ENCODE data around the gene MAGI3. TPM values are rescaled to one million over a fixed set of nuclear protein-coding genes. Genes with fewer than 3 reads are reported as not detected.

MAGI3 gene
- total RNA-seq, 2 donors from 2014 or later, result 6.3 to 8.4 TPM

DNA sequence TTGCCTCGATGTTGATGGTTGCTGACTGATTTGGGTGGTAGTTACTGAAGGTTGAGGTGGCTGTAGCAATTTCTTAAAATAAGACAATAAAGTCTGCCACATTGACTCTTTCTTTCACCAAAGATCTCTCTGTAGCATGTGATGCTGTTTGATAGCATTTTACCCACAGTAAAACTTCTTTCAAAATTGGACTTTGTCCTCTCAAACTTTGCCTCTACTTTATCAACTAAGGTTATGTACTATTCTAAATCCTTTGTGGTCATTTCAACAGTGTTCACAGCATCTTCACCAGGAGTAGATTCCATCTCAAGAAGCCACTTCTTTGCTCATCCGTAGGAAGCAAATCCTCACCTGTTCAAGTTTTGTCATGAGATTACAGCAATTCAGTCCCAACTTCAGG lies 275.8 kb downstream of the MAGI3 start:
- no peak overlapping the region for H3K27ac Mint-ChIP-seq
- DNase-seq (ENCODE audit: low spot score in 2 of 2) (no peak), ATAC-seq (no peak)
- no peaks in the 10 kb centered on the region for H3K9me3 Mint-ChIP-seq
- H3K36me3 Mint-ChIP-seq, result no peaks in the 10 kb centered on the region

DNA sequence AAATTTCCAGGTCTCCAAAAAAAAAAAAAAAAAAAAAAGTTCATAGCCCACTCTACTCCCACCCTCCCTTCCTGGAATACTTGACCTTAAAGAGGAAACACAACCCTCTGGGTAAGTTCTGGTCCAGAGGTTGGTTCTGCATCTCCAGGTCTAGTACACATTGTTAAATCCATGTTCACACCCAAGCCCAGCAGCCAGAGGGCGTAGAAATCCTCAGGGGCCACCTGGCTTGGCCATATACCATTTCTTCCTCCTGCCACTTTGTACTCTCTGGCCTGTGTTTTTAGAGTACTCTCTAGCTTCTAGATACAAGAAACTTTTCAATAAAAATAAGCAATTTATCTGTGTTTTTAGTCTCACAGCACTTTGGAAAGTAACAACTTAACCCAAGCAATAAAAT lies 279.7 kb downstream of the MAGI3 start:
- no peak for DNase-seq (ENCODE audit: low spot score in 2 of 2)
- no peaks in the 10 kb centered on the region for H3K36me3 Mint-ChIP-seq
- no peaks in the 10 kb centered on the region for H3K9me3 Mint-ChIP-seq
- no peak for ATAC-seq
- H3K27ac Mint-ChIP-seq, result no peak overlapping the region

DNA sequence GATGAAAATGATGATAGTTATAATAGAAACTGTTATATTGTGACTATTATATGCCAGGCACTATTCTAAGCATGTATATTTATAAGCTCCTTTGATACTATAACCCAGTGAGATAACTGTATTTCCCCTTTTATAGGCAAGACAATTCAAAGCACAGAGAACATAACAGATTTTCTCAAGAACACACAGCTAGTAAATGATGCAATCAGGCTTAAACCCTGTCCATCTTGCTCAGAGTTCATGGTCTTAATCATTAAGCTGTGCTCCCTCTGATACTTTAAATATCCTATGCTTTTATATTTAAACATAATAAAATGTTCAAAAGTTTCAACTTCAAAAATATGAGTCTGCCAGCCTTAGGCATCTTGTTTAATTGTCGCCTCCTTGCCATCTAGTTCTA lies 280.3 kb downstream of the MAGI3 start:
- ATAC-seq (no peak), DNase-seq (ENCODE audit: low spot score in 2 of 2) (no peak)
- Mint-ChIP-seq H3K9me3 (no peaks in the 10 kb centered on the region), H3K27ac (no peak overlapping the region), H3K36me3 (no peaks in the 10 kb centered on the region)

DNA sequence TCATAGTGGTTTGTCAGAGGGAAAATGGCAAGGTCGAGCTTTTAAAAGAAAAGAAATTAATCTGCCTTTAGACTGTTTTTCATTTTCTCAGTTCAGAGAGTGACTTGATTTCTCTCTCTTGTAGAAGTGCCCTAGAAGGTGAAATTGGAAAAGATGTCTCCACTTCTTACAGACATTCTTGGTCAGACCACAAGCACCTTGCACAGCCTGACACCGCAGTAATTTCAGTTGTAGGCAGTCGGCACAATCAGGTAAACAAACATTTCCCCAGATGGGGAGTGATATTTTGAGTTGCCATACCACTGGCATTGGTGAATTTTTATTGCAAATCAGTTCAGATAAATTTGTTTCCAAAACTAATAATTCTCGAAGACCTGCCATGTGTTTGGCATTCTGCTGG lies 282.2 kb downstream of the MAGI3 start:
- no peaks in the 10 kb centered on the region for H3K36me3 Mint-ChIP-seq
- no peak for DNase-seq (ENCODE audit: low spot score in 2 of 2)
- H3K27ac Mint-ChIP-seq, result no peak overlapping the region
- no peak for ATAC-seq
- H3K9me3 Mint-ChIP-seq, result no peaks in the 10 kb centered on the region

DNA sequence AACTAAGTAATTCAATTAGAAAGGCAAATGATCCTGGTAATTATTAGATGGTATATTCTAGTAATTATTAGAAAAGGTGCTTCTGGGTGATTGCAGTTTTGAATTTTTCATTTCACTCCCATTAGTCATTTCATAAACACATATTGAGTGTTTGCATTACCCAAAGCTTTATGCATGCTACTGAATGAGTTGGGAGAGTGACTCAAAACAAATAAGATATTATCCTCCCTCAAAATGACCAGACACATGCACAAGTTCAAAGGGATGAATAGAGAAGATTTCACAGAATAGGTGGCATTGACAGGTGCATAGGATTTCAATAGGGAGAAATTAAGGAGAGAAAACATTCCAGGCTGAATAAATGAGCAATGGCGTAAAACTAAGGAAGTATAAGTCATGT lies 284.3 kb downstream of the MAGI3 start:
- no peaks in the 10 kb centered on the region for H3K9me3 Mint-ChIP-seq
- no peaks in the 10 kb centered on the region for H3K36me3 Mint-ChIP-seq
- DNase-seq (ENCODE audit: low spot score in 2 of 2), result no peak
- peak in 1 of 2 donors; percentile 38 for ATAC-seq
- peak overlapping the region in 1 of 2 donors; percentile 1 for H3K27ac Mint-ChIP-seq

DNA sequence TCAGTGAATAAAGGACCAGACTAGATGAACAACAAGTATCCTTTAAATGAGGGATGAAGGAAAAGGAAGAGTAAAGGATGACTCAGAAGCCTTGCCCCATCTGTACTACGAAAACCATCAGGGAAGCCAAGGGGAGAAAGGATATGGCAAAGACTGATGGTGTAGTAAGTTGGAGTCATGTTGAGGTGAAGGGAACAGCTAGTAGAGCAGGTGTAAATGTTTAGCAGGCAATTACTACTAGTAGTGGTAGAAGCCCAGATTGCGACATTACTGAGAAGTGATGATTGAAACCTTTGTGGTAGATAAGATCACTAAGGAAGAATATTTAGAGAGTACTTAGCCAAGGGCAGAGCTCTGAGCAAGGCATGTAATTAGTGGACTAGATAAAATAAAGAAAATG lies 285.0 kb downstream of the MAGI3 start:
- ATAC-seq, result peak; percentile 20 to 28

DNA sequence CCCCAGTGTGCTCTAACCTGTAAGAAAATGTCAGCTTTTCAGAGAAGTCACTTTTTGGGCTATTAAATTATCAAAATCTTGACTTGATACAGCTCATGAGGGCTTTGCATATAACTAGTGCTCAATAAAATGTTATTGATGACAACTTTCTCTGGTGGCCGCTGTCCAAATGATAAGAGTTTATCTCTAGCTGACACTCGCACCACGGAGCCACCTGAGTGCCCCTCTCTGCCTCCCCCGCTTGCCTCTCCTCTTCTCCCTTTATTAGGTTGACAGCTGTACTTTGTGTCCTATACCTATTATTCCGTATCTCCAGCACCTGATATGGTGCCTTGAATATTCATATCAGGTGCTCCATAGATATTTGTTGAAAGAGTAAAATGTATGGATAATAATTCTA lies 286.2 kb downstream of the MAGI3 start:
- H3K27ac Mint-ChIP-seq, result no peak overlapping the region
- H3K36me3 Mint-ChIP-seq, result no peaks in the 10 kb centered on the region
- H3K9me3 Mint-ChIP-seq, result no peaks in the 10 kb centered on the region
- DNase-seq (ENCODE audit: low spot score in 2 of 2), result no peak
- no peak for ATAC-seq

More for the DNA sequence above, 285.0 kb downstream of the MAGI3 start:
- no peaks in the 10 kb centered on the region for H3K36me3 Mint-ChIP-seq
- no peak for DNase-seq (ENCODE audit: low spot score in 2 of 2)
- H3K9me3 Mint-ChIP-seq, result no peaks in the 10 kb centered on the region
- H3K27ac Mint-ChIP-seq, result peak overlapping the region in 1 of 2 donors; percentile 1

DNA sequence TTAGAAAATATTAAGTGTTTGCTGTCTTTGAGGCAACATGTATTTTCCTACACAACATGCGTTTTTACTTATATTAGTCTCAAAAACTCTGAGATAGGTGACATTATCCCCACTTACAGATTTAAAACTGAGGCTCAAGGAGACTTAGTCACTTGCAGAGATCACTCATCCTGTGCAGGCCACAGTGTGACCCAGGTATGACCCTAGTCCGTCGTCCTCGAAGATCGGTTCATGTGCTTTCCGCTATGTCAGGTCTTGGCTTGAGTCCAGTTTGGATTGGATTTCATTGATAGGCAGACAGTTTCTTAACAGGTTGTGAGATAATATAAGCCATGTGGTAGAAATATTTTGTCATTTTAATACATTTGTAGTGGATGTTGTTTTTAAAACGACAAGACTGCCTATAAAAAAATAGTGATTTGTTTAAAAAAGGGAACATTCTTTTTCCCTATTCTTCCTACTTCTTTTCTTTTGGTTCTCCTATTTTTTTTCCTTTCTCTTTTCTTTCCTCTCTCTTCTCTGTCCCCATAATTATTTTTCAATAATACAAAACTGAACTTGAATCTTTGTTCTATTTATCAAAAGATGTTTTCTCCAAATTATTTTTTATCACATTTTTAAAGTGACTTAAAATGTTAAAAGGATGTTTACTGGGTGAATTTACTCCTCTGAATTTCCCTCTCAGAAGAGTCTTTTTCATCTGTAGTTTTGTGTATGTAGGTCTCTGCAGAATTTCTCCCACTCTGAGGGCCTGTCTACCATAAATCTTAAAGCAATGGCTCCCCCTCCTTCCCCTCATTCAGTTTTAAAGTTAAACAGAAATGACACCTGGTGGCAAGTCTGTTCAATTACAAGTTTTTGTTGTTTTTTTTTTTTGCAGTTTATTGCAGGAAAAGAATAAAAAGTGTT lies 287.2 kb downstream of the MAGI3 start:
- ATAC-seq (peak in 1 of 2 donors; percentile 35), DNase-seq (ENCODE audit: low spot score in 2 of 2) (no peak)
- H3K9me3 Mint-ChIP-seq, result no peaks in the 10 kb centered on the region
- no peak overlapping the region for H3K27ac Mint-ChIP-seq
- no peaks in the 10 kb centered on the region for H3K36me3 Mint-ChIP-seq

DNA sequence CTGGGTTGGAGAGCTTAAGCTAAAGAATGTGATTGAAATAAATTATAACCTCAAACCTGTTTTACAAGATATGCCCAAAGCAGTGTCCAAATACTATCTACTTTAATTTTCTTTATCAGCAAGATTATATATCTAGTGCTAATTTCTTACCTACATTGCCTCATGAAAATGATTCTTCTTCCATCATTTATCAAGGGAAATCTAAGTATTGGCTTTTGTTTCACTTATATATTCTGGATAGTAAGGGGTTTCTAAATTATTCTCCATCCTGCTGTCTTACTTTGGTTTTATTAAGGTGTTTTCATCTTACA lies 287.8 kb downstream of the MAGI3 start:
- no peaks in the 10 kb centered on the region for H3K36me3 Mint-ChIP-seq
- H3K9me3 Mint-ChIP-seq, result no peaks in the 10 kb centered on the region

DNA sequence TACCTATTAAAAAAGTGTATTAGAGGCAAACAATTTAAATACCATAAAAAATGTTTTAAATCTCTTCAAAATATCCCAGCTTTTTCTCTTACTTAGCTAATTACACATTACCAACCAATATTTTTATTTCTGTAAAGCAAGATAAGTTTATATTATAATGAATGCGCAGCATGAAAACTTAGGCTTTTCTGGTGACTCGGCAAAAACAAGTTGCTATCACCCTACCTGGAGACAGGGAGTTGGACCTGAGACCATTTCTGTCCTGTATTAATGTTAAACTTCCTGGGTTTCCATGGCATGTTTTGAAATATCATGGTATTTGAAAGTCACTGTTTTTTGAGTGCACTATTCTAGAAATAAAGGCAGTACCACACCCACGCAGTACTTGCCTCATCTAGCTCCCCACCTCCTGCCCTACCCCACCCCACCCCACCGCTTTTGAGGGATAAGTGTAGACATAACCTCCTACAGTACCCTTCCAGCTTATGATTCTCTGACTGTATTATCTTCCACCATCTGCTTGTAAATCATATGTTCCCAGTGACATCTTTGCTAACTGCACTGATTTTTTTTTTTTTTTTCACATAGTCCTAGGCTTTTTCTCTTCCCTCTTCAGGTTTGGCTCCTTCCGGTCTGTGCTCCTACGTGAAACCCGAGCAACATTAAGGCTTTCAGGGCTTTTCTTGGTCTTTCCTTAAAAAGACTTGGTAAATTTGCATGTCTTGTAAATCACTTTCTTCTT lies 291.5 kb downstream of the MAGI3 start:
- no peak for DNase-seq (ENCODE audit: low spot score in 2 of 2)
- H3K9me3 Mint-ChIP-seq, result no peaks in the 10 kb centered on the region
- ATAC-seq, result no peak

More for the DNA sequence above, 287.8 kb downstream of the MAGI3 start:
- no peak overlapping the region for H3K27ac Mint-ChIP-seq
- no peak for ATAC-seq
- no peak for DNase-seq (ENCODE audit: low spot score in 2 of 2)

DNA sequence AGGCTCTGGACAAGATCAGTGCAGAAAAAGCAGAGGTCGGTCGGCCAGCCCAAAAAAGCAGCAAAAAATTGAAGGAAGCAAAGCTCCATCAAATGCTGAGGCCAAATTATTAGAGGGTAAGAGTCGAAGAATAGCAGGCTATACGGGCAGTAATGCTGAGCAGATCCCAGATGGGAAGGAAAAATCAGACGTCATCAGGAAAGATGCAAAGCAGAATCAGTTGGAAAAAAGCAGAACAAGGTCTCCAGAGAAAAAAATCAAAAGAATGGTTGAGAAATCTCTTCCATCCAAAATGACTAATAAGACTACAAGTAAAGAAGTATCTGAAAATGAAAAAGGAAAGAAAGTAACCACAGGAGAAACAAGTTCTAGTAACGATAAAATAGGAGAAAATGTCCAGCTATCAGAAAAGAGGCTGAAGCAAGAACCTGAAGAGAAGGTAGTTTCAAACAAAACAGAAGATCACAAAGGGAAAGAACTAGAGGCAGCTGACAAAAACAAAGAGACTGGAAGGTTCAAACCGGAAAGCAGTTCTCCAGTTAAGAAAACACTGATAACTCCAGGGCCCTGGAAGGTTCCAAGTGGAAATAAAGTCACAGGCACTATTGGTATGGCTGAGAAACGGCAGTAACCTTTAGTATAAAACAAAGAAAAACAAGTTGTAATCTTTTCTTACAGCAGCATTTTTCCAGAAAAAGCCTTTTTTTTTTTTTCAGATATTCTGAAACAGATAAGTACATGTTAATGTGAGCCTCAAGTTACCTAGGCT lies 293.3 kb downstream of the MAGI3 start:
- no peaks in the 10 kb centered on the region for H3K9me3 Mint-ChIP-seq
- DNase-seq (ENCODE audit: low spot score in 2 of 2), result no peak
- peak overlapping the region in 1 of 2 donors; percentile 22 for H3K27ac Mint-ChIP-seq
- no peaks in the 10 kb centered on the region for H3K36me3 Mint-ChIP-seq
- no peak for ATAC-seq

More for the DNA sequence above, 291.5 kb downstream of the MAGI3 start:
- H3K36me3 Mint-ChIP-seq, result no peaks in the 10 kb centered on the region
- H3K27ac Mint-ChIP-seq, result no peak overlapping the region

DNA sequence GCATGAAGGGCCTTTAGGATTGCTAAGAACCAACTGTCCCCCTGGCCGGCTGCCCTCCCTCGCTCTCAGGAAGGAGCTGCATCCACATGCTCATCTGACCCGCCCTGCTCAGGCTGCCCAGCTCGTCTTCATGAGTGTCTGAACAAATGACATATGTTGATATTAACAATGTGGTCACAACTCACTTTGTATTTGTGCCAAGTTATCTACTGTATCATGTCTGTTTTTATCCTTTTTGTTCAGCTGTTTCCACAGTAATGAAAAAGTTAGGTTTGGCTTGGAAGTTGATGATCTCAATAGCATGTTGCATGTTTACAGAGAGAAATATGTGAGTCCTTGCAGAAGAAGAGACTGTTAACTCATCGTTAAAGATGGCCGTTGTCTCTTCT lies 293.8 kb downstream of the MAGI3 start:
- Mint-ChIP-seq H3K36me3 (no peaks in the 10 kb centered on the region), H3K27ac (peak overlapping the region in 1 of 2 donors; percentile 22), H3K9me3 (no peaks in the 10 kb centered on the region)
- ATAC-seq (no peak), DNase-seq (ENCODE audit: low spot score in 2 of 2) (no peak)

DNA sequence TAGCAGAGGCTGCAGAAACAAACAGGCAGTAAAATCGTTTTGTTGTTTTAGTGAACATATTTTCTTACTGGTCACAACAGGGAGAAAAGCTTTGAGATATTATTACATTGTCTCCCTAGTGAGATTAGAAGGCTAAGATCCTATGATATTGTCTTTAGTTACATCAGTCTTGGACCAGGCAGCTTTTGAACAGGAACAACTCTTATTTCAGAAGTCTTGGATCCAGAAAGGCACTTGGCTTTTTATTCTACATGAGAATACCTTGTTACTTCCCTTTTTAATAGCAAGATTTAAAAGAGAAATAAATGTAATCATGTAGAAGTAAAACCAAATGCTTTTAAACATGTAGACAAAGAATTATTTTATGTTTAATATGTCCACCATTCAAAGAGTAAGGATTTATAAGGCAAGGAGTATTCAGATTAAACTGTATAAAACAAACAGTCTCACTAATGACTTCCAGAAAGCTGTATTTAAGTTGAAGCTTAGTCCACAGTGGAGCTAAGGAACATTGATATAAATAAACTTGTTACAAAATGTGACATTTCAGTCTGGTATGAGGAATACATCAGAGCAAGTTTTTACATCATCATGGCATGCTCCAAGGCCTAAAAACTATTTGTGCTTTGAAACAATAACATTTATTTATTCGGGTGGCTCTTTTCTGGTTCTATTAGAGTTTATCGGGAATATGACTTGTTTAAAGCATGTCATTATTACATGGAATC lies 296.7 kb downstream of the MAGI3 start:
- Mint-ChIP-seq H3K27ac (no peak overlapping the region), H3K36me3 (no peaks in the 10 kb centered on the region), H3K9me3 (peaks cover 3 to 4% of the 10 kb centered on the region in 2 donors)
- ATAC-seq, result no peak
- no peak for DNase-seq (ENCODE audit: low spot score in 2 of 2)

DNA sequence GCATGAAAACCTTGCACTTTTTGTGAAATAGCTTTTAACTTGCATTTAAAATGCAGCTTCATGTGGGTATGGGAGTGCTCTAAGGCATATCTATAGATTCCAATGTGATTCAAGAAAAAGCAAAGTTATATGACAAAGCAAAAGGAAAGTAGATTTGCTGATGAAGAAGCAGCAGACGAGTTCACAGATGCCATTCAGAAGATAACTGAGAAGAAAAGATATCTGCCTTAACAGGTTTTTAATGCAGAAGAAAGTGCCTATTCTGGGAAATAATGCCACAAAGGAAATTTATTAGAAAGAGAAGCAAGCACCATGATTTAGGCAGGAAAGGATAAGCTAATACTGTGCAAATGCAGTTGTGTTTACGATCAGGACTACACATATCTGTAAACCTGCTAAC lies 300.9 kb downstream of the MAGI3 start:
- no peak overlapping the region for H3K27ac Mint-ChIP-seq
- DNase-seq (ENCODE audit: low spot score in 2 of 2), result no peak
- ATAC-seq, result no peak
- H3K9me3 Mint-ChIP-seq, result peaks cover 21 to 34% of the 10 kb centered on the region in 2 donors
- peaks cover 28 to 35% of the 10 kb centered on the region in 2 donors for H3K36me3 Mint-ChIP-seq

DNA sequence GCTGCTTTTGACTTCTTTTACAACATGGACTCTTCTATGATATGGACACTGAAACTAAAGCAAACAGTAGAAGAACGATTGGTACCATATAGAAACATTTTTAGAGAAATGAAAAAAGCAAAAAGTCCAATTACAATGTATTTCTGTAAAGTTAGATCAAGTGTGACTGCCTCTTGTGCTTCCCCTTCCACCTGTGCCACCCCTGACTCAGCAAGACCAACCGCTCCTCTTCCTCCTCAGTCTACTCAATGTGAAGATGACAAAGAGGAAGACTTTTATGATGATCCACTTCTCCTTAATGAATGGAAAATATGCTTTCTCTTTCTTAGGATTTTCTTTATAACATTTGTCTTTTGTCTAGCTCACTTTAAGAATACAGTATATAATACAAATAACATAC lies 302.0 kb downstream of the MAGI3 start:
- DNase-seq (ENCODE audit: low spot score in 2 of 2) (no peak), ATAC-seq (no peak)
- Mint-ChIP-seq H3K9me3 (peaks cover 21 to 34% of the 10 kb centered on the region in 2 donors), H3K36me3 (peaks cover 32 to 39% of the 10 kb centered on the region in 2 donors), H3K27ac (no peak overlapping the region)

DNA sequence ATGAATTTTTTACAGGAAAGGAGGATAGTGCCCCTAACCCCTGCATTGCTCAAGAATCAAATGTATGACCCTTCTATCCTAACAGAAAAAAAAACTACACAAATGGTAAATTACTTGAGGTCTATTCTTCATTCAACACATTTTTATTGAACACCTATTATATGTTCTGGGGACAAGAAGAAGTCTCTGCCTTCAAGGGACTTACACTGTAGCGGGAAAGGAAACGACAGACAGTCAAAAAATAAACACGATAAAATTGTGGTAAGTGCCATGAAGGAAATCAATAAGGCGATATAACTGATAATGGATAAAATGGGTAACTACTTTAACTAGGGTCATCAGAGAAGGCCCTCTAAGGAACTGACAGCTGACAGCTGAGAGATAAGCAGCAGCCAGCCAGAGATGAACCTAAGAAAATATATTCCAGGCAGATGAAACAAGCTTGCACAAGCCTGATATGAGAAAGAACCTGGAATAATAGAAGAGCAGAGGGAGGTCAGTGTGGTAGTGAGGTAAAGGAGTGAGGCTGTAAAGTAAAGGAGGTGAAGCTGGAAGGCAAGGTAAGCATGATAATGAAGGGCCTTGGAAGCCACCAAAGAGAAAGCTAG lies 302.6 kb downstream of the MAGI3 start:
- ATAC-seq (no peak), DNase-seq (ENCODE audit: low spot score in 2 of 2) (no peak)
- peaks cover 21 to 34% of the 10 kb centered on the region in 2 donors for H3K9me3 Mint-ChIP-seq
- H3K36me3 Mint-ChIP-seq, result peaks cover 33 to 40% of the 10 kb centered on the region in 2 donors
- no peak overlapping the region for H3K27ac Mint-ChIP-seq

All from activated naive CD4-positive, alpha-beta T cell treated with anti-CD3 and anti-CD28 coated beads, Interleukin-2, amount 50 U/mL, for 72 hours (primary cell).